Suprapubic skin (tissue), 4 donors: Measurements from ENCODE around the gene TANC1. TPM values are rescaled to one million over a fixed set of nuclear protein-coding genes. Genes with fewer than 3 reads are reported as not detected.

Experiments used
- DNase-seq, 2 donors: peaks; one replicate each; pipeline ENCODE4 v3.0.0-alpha.2; 2019; ENCODE audit warnings: low spot score in 2 of 2
- H3K27ac ChIP-seq: fragments of 200-600 bp; sonication (generic); one replicate; pipeline ENCODE4 v1.5.1; 2019
- H3K27me3 ChIP-seq: fragments of 200-600 bp; sonication (generic); one replicate; pipeline ENCODE4 v1.5.1; 2019
- H3K36me3 ChIP-seq: fragments of 200-600 bp; sonication (generic); one replicate; pipeline ENCODE4 v1.5.1; 2019
- H3K4me1 ChIP-seq: fragments of 200-600 bp; sonication (generic); one replicate; pipeline ENCODE4 v1.5.1; 2019
- H3K4me3 ChIP-seq: fragments of 200-600 bp; sonication (generic); one replicate; pipeline ENCODE4 v1.5.1; 2019; ENCODE audit warnings: mild to moderate bottlenecking
- H3K9me3 ChIP-seq: fragments of 200-600 bp; sonication (generic); one replicate; pipeline ENCODE4 v1.5.1; 2019
- CTCF ChIP-seq, 2 donors: fragments of 200-600 bp in 1 of 2; fragments of 450-650 bp in 1 of 2; sonication (generic) in 1 of 2; IDR thresholded peaks; one replicate each; pipeline ENCODE4 v1.5.1; 2016 to 2019; ENCODE audit warnings: antibody characterized with exemption in 2 of 2, mild to moderate bottlenecking in 1 of 2, moderate library complexity in 1 of 2
- EP300 ChIP-seq: sonication (generic); formaldehyde crosslinking; IDR thresholded peaks from one replicate; pipeline ENCODE4 v1.6.1; 2017; ENCODE audit warnings: antibody characterized with exemption
- POLR2A ChIP-seq, 2 donors: fragments of 450-650 bp; IDR thresholded peaks; one replicate each; pipeline ENCODE4 v1.6.1; 2017; ENCODE audit warnings: antibody characterized with exemption in 2 of 2, mild to moderate bottlenecking in 2 of 2, moderate library complexity in 2 of 2
- POLR2AphosphoS5 ChIP-seq, 3 donors: sonication (generic); formaldehyde crosslinking; IDR thresholded peaks; one replicate each; pipeline ENCODE4 v1.6.1; 2017; ENCODE audit warnings: antibody characterized with exemption in 3 of 3
- WGBS: methylation state at CpG from one replicate; pipeline ENCODE4 v1.1.5; 2018; 5-methylcytosine and 5-hydroxymethylcytosine counted together
- total RNA-seq, 4 donors: library from RNA; depleted of rRNA; stranded (reverse); fragments of >200 nt; gene quantifications; one replicate each; pipeline ENCODE4 v1.1.0, GENCODE V29; 2016

Gene TANC1
- total RNA-seq, 4 donors from 2014 or later: 57.6 to 260 (median 88.3) TPM

- H3K9me3 ChIP-seq: no peaks in the 10 kb centered on the region
- TF ChIP-seq CTCF (IDR thresholded peaks at IDR 0.05) (no peak), POLR2AphosphoS5 (IDR thresholded peaks at IDR 0.05) (no peak), POLR2A (IDR thresholded peaks at IDR 0.05) (no peak), EP300 (no peak)
- no peak for DNase-seq
- peaks cover 15% of the 10 kb centered on the region for H3K4me1 ChIP-seq
- H3K27ac ChIP-seq: no peak overlapping the region
- 81% methylated on average over 3 of the region's 3 CpGs for WGBS
- no peaks in the 10 kb centered on the region for H3K27me3 ChIP-seq
- no peaks in the 10 kb centered on the region for H3K36me3 ChIP-seq
- H3K4me3 ChIP-seq: no peak overlapping the region
Measured at GRCh38 chr2:159060518-159060917, 92.1 kb downstream of the TANC1 start.

GRCh38 chr2:159063677-159064076 lies 95.2 kb downstream of the TANC1 start:
- no peaks in the 10 kb centered on the region for H3K27me3 ChIP-seq
- no peaks in the 10 kb centered on the region for H3K36me3 ChIP-seq
- no peaks in the 10 kb centered on the region for H3K9me3 ChIP-seq
- 91% methylated on average over 4 of the region's 4 CpGs for WGBS
- no peak overlapping the region for H3K4me3 ChIP-seq
- H3K4me1 ChIP-seq: peaks cover 36% of the 10 kb centered on the region
- no peak overlapping the region for H3K27ac ChIP-seq
- TF ChIP-seq POLR2A (IDR thresholded peaks at IDR 0.05) (no peak), CTCF (IDR thresholded peaks at IDR 0.05) (no peak), POLR2AphosphoS5 (IDR thresholded peaks at IDR 0.05) (no peak), EP300 (no peak)
- DNase-seq: no peak

- no peak overlapping the region for H3K4me3 ChIP-seq
- no peaks in the 10 kb centered on the region for H3K27me3 ChIP-seq
- H3K27ac ChIP-seq: no peak overlapping the region
- H3K9me3 ChIP-seq: no peaks in the 10 kb centered on the region
- no peaks in the 10 kb centered on the region for H3K36me3 ChIP-seq
- WGBS: 69% methylated on average over 5 of the region's 5 CpGs
- peaks cover 45% of the 10 kb centered on the region for H3K4me1 ChIP-seq
- no peak for TF ChIP-seq POLR2A (IDR thresholded peaks at IDR 0.05)
- TF ChIP-seq CTCF (IDR thresholded peaks at IDR 0.05): no peak
- no peak for TF ChIP-seq EP300
- TF ChIP-seq POLR2AphosphoS5 (IDR thresholded peaks at IDR 0.05): no peak
- DNase-seq: no peak
Measured at GRCh38 chr2:159064446-159065301, 96.2 kb downstream of the TANC1 start.

GRCh38 chr2:159065313-159065712 lies 96.9 kb downstream of the TANC1 start:
- 45% methylated on average over 1 of the region's 1 CpG for WGBS
- H3K4me3 ChIP-seq: no peak overlapping the region
- no peaks in the 10 kb centered on the region for H3K36me3 ChIP-seq
- no peaks in the 10 kb centered on the region for H3K27me3 ChIP-seq
- no peak overlapping the region for H3K27ac ChIP-seq
- TF ChIP-seq CTCF (IDR thresholded peaks at IDR 0.05): no peak
- no peak for DNase-seq
- H3K4me1 ChIP-seq: peaks cover 47% of the 10 kb centered on the region
- H3K9me3 ChIP-seq: no peaks in the 10 kb centered on the region

- no peaks in the 10 kb centered on the region for H3K9me3 ChIP-seq
- 64% methylated on average over 4 of the region's 4 CpGs for WGBS
- TF ChIP-seq CTCF (IDR thresholded peaks at IDR 0.05) (no peak), EP300 (no peak), POLR2A (IDR thresholded peaks at IDR 0.05) (no peak), POLR2AphosphoS5 (IDR thresholded peaks at IDR 0.05) (no peak)
- H3K4me3 ChIP-seq: no peak overlapping the region
- H3K4me1 ChIP-seq: peaks cover 47% of the 10 kb centered on the region
- no peaks in the 10 kb centered on the region for H3K36me3 ChIP-seq
- no peak overlapping the region for H3K27ac ChIP-seq
- H3K27me3 ChIP-seq: no peaks in the 10 kb centered on the region
- DNase-seq: no peak
Measured at GRCh38 chr2:159065891-159066290, 97.5 kb downstream of the TANC1 start.
